Activated CD4-positive, alpha-beta T cell treated with anti-CD3 and anti-CD28 coated beads for 36 hours (primary cell): ENCODE results near the gene ARHGAP9. TPM values are rescaled to one million over a fixed set of nuclear protein-coding genes. Genes with fewer than 3 reads are reported as not detected.
A peak's percentile ranks its signal among the peaks of the same experiment; 100 is the strongest.
"Not testable (repeated sequence)": the region's sequence is repeated elsewhere in the genome, so short reads cannot be mapped to it uniquely, and the experiment has no call there.

ENCODE experiments used
- ATAC-seq: fragments of 200-7000 bp; cut with Tn5 transposase; one replicate; pipeline ENCODE4 v1.10.0; 2021; ENCODE audit warnings: mild to moderate bottlenecking, moderate library complexity
- CTCF ChIA-PET: fragments of 350-600 bp; sonication (Branson Sonifier 250); formaldehyde crosslinking; loops from one replicate; lab custom pipeline; 2021; ENCODE audit warnings: antibody characterized with exemption; lab: Charles Lee
- POLR2A ChIA-PET: fragments of 350-600 bp; sonication (Branson Sonifier 250); formaldehyde crosslinking; loops from one replicate; lab custom pipeline; 2021; ENCODE audit warnings: antibody characterized with exemption, inconsistent platforms; lab: Charles Lee
- DNase-seq: peaks from one replicate; pipeline ENCODE4 v3.0.0-alpha.2; 2020
- H3K27ac Mint-ChIP-seq: one replicate; pipeline ENCODE4 v1.8.0; 2021; ENCODE audit warnings: mixed read lengths
- H3K27me3 Mint-ChIP-seq: one replicate; pipeline ENCODE4 v1.8.0; 2021; ENCODE audit warnings: mixed read lengths
- H3K36me3 Mint-ChIP-seq: one replicate; pipeline ENCODE4 v1.8.0; 2021; ENCODE audit warnings: low read depth, mixed read lengths
- H3K4me1 Mint-ChIP-seq: one replicate; pipeline ENCODE4 v1.8.0; 2021; ENCODE audit warnings: mixed read lengths
- H3K4me3 Mint-ChIP-seq: one replicate; pipeline ENCODE4 v1.8.0; 2021; ENCODE audit warnings: mild to moderate bottlenecking, moderate library complexity, mixed read lengths
- H3K9me3 Mint-ChIP-seq: one replicate; pipeline ENCODE4 v1.8.0; 2021; ENCODE audit warnings: low read depth, mixed read lengths
- intact Hi-C, 2 experiments: fragments of 100-400 bp; cut with DNase I in 1 of 2; cut with micrococcal nuclease in 1 of 2; formaldehyde crosslinking; loops; one replicate each; pipeline versions ENCODE4 v1.14.2 to v1.15.1; 2022 to 2024; cut with DNase I, micrococcal nuclease
- total RNA-seq, 2 experiments: library from RNA; stranded (reverse); gene quantifications; one replicate each; pipeline ENCODE4 v1.2.3, GENCODE V29; 2021

The ARHGAP9 gene
- total RNA-seq, 2 experiments from 2014 or later: 77.7 to 101 TPM

GRCh38 chr12:57452181-57452936, 27.3 kb downstream of the ARHGAP9 start:
- Mint-ChIP-seq H3K4me3 (peak overlapping the region; percentile 31), H3K4me1 (peaks cover 26% of the 10 kb centered on the region), H3K27ac (peak overlapping the region; percentile 47), H3K27me3 (no peaks in the 10 kb centered on the region), H3K9me3 (no peaks in the 10 kb centered on the region), H3K36me3 (no peaks in the 10 kb centered on the region)
- POLR2A ChIA-PET: interaction anchor here (0.5 to 1.5 kb wide), 3 partner anchors 66 to 68 kb away, joined by 3 to 4 read pairs (median 4); partner anchors contain the start of gene DDIT3
- intact Hi-C loops: loop anchor here (2.0 kb wide), 3 partner anchors 146 to 240 kb away; no protein-coding TSS in a partner anchor
- DNase-seq (peak; percentile 48), ATAC-seq (peak; percentile 55)
- CTCF ChIA-PET: interaction anchor here (0.6 to 4.8 kb wide), 50 partner anchors 8 to 430 kb away, joined by 3 to 63 read pairs (median 4); partner anchors contain the start of gene INHBC

- H3K4me3 Mint-ChIP-seq: no peak overlapping the region
- DNase-seq: no peak
- peaks cover 24% of the 10 kb centered on the region for H3K4me1 Mint-ChIP-seq
- POLR2A ChIA-PET: interaction anchor here (0.7 to 1.5 kb wide), 2 partner anchors 69 to 181 kb away, joined by 4 read pairs; partner anchors contain the start of gene DDIT3
- H3K36me3 Mint-ChIP-seq: no peaks in the 10 kb centered on the region
- no peaks in the 10 kb centered on the region for H3K27me3 Mint-ChIP-seq
- CTCF ChIA-PET: interaction anchor here (0.5 to 4.8 kb wide), 13 partner anchors 8 to 289 kb away, joined by 3 to 63 read pairs (median 6); partner anchors contain the start of gene GLI1
- no peaks in the 10 kb centered on the region for H3K9me3 Mint-ChIP-seq
- intact Hi-C loops: no loop called here
- H3K27ac Mint-ChIP-seq: no peak overlapping the region
- ATAC-seq: no peak
These were observed 28.4 kb downstream of the ARHGAP9 start for GRCh38 chr12:57451233-57451778.

GRCh38 chr12:57450057-57450456, 29.6 kb downstream of the ARHGAP9 start:
- POLR2A ChIA-PET: no interaction called here
- intact Hi-C loops: no loop called here
- H3K4me1 Mint-ChIP-seq: peaks cover 14% of the 10 kb centered on the region

GRCh38 chr12:57449375-57449774, 30.3 kb downstream of the ARHGAP9 start:
- intact Hi-C loops: no loop called here
- Mint-ChIP-seq H3K27ac (no peak overlapping the region), H3K9me3 (no peaks in the 10 kb centered on the region), H3K36me3 (no peaks in the 10 kb centered on the region), H3K4me1 (peaks cover 12% of the 10 kb centered on the region), H3K27me3 (no peaks in the 10 kb centered on the region), H3K4me3 (no peak overlapping the region)
- no peak for DNase-seq
- POLR2A ChIA-PET: no interaction called here
- CTCF ChIA-PET: interaction anchor here (0.6 kb wide), 1 partner anchor 23 kb away, joined by 3 read pairs; no protein-coding TSS in a partner anchor
- no peak for ATAC-seq

More at GRCh38 chr12:57450057-57450456, 29.6 kb downstream of the ARHGAP9 start:
- Mint-ChIP-seq H3K9me3 (no peaks in the 10 kb centered on the region), H3K36me3 (no peaks in the 10 kb centered on the region), H3K27me3 (no peaks in the 10 kb centered on the region), H3K27ac (no peak overlapping the region), H3K4me3 (no peak overlapping the region)
- DNase-seq (no peak), ATAC-seq (no peak)
- CTCF ChIA-PET: interaction anchor here (1.7 to 4.8 kb wide), 2 partner anchors 9 to 142 kb away, joined by 6 to 63 read pairs; partner anchors contain the start of gene GLI1

GRCh38 chr12:57448669-57449068, 31.0 kb downstream of the ARHGAP9 start:
- intact Hi-C loops: no loop called here
- DNase-seq (no peak), ATAC-seq (no peak)
- no peak overlapping the region for H3K4me3 Mint-ChIP-seq
- no peaks in the 10 kb centered on the region for H3K36me3 Mint-ChIP-seq
- peaks cover 11% of the 10 kb centered on the region for H3K4me1 Mint-ChIP-seq
- POLR2A ChIA-PET: no interaction called here
- CTCF ChIA-PET: interaction anchor here (0.9 to 1.1 kb wide), 2 partner anchors 9 to 10 kb away, joined by 3 to 5 read pairs; no protein-coding TSS in a partner anchor
- no peak overlapping the region for H3K27ac Mint-ChIP-seq
- no peaks in the 10 kb centered on the region for H3K9me3 Mint-ChIP-seq
- no peaks in the 10 kb centered on the region for H3K27me3 Mint-ChIP-seq

- H3K36me3 Mint-ChIP-seq: peaks cover 1% of the 10 kb centered on the region
- H3K9me3 Mint-ChIP-seq: peaks cover 3% of the 10 kb centered on the region
- CTCF ChIA-PET: interaction anchor here (0.6 to 2.1 kb wide), 2 partner anchors 12 to 179 kb away, joined by 3 to 6 read pairs; no protein-coding TSS in a partner anchor
- no peak overlapping the region for H3K4me3 Mint-ChIP-seq
- no peak overlapping the region for H3K27ac Mint-ChIP-seq
- H3K27me3 Mint-ChIP-seq: no peaks in the 10 kb centered on the region
- intact Hi-C loops: no loop called here
- H3K4me1 Mint-ChIP-seq: no peaks in the 10 kb centered on the region
- POLR2A ChIA-PET: interaction anchor here (0.6 kb wide), 2 partner anchors 140 to 499 kb away, joined by 3 to 4 read pairs; no protein-coding TSS in a partner anchor
- DNase-seq (no peak), ATAC-seq (no peak)
These were observed 33.2 kb downstream of the ARHGAP9 start for GRCh38 chr12:57446292-57446960.

- POLR2A ChIA-PET: no interaction called here
- no peak for ATAC-seq
- intact Hi-C loops: no loop called here
- H3K36me3 Mint-ChIP-seq: peaks cover 1% of the 10 kb centered on the region
- peaks cover 5% of the 10 kb centered on the region for H3K9me3 Mint-ChIP-seq
- no peak for DNase-seq
- CTCF ChIA-PET: interaction anchor here (0.5 to 2.1 kb wide), 6 partner anchors 8 to 64 kb away, joined by 3 to 8 read pairs (median 6); no protein-coding TSS in a partner anchor
- H3K4me3 Mint-ChIP-seq: no peak overlapping the region
- no peaks in the 10 kb centered on the region for H3K4me1 Mint-ChIP-seq
- no peak overlapping the region for H3K27ac Mint-ChIP-seq
- H3K27me3 Mint-ChIP-seq: peaks cover 4% of the 10 kb centered on the region
These were observed 34.9 kb downstream of the ARHGAP9 start for GRCh38 chr12:57444744-57445143.

- H3K36me3 Mint-ChIP-seq, H3K4me1 Mint-ChIP-seq, H3K9me3 Mint-ChIP-seq, ATAC-seq, intact Hi-C loops, POLR2A ChIA-PET, H3K4me3 Mint-ChIP-seq, H3K27ac Mint-ChIP-seq, DNase-seq, H3K27me3 Mint-ChIP-seq: not testable (repeated sequence)
- CTCF ChIA-PET: interaction anchor here (0.5 to 1.4 kb wide), 4 partner anchors 8 to 64 kb away, joined by 4 to 8 read pairs (median 6); no protein-coding TSS in a partner anchor
These were observed 35.3 kb downstream of the ARHGAP9 start for GRCh38 chr12:57444337-57444736.

GRCh38 chr12:57441846-57442427, 37.7 kb downstream of the ARHGAP9 start:
- Mint-ChIP-seq H3K4me1 (no peaks in the 10 kb centered on the region), H3K4me3 (no peak overlapping the region), H3K27me3 (peaks cover 4% of the 10 kb centered on the region), H3K36me3 (peaks cover 1% of the 10 kb centered on the region), H3K27ac (no peak overlapping the region), H3K9me3 (peaks cover 5% of the 10 kb centered on the region)
- POLR2A ChIA-PET: interaction anchor here (0.7 kb wide), 1 partner anchor 105 kb away, joined by 3 read pairs; no protein-coding TSS in a partner anchor
- intact Hi-C loops: no loop called here
- CTCF ChIA-PET: interaction anchor here (0.5 to 1.5 kb wide), 4 partner anchors 10 to 142 kb away, joined by 3 to 5 read pairs (median 4); no protein-coding TSS in a partner anchor
- DNase-seq (no peak), ATAC-seq (no peak)

GRCh38 chr12:57441393-57441792, 38.3 kb downstream of the ARHGAP9 start:
- intact Hi-C loops, H3K27ac Mint-ChIP-seq, H3K4me3 Mint-ChIP-seq, H3K4me1 Mint-ChIP-seq, ATAC-seq, H3K36me3 Mint-ChIP-seq, H3K27me3 Mint-ChIP-seq, H3K9me3 Mint-ChIP-seq, DNase-seq: not testable (repeated sequence)
- ChIA-PET CTCF (interaction anchor here (0.5 to 0.7 kb wide), 2 partner anchors 21 to 57 kb away, joined by 3 to 5 read pairs; no protein-coding TSS in a partner anchor), POLR2A (interaction anchor here (0.7 kb wide), 1 partner anchor 104 kb away, joined by 3 read pairs; no protein-coding TSS in a partner anchor)
